Activated CD4-positive, CD25-positive, alpha-beta regulatory T cell treated with anti-CD3 and anti-CD28 coated beads, Interleukin-2, amount 50 U/mL, for 24 hours (primary cell): ENCODE measurements around the gene DZIP1L.

Experiments used
- ATAC-seq, 2 donors: fragments of 150-1000 bp; cut with Tn5 transposase; one replicate each; pipeline ENCODE4 v1.10.0; 2021; ENCODE audit warnings: mild to moderate bottlenecking in 1 of 2, moderate library complexity in 1 of 2

Gene DZIP1L

GRCh38 chr3:138030734-138031280 lies 84.6 kb downstream of the DZIP1L start:
- no peak for ATAC-seq

GRCh38 chr3:138027821-138028220 lies 87.6 kb downstream of the DZIP1L start:
- ATAC-seq: no peak

- no peak for ATAC-seq
These were observed 89.9 kb downstream of the DZIP1L start for GRCh38 chr3:138025553-138025952.

GRCh38 chr3:138023754-138024153 lies 91.7 kb downstream of the DZIP1L start:
- no peak for ATAC-seq

- ATAC-seq: no peak
These were observed 95.9 kb downstream of the DZIP1L start for GRCh38 chr3:138019281-138020069.

GRCh38 chr3:138016065-138016464 lies 99.3 kb downstream of the DZIP1L start:
- no peak for ATAC-seq

- no peak for ATAC-seq
These were observed 102.9 kb downstream of the DZIP1L start for GRCh38 chr3:138012526-138012925.
